HepG2 (cell line): ENCODE results near the gene MAN1A1. TPM values are rescaled to one million over a fixed set of nuclear protein-coding genes. Genes with fewer than 3 reads are reported as not detected.
A peak's percentile ranks its signal among the peaks of the same experiment; 100 is the strongest.

Experiments used
- BRF2 ChIP-seq: sonication (generic); formaldehyde crosslinking; IDR thresholded peaks from 2 replicates; pipeline ENCODE4 v1.8.1; 2022; ENCODE audit warnings: mild to moderate bottlenecking, missing genetic modification reagents
- DNMT3B ChIP-seq: conservative IDR thresholded peaks from 2 replicates; pipeline ENCODE4 v1.6.1; 2016; ENCODE audit warnings: missing biosample characterization, control low read depth
- HOXA7 ChIP-seq: sonication (generic); formaldehyde crosslinking; IDR thresholded peaks from 2 replicates; pipeline ENCODE4 v1.8.1; 2022; ENCODE audit warnings: mild to moderate bottlenecking, missing genetic modification reagents, moderate library complexity
- HOXA9 ChIP-seq: sonication (generic); formaldehyde crosslinking; IDR thresholded peaks from 2 replicates; pipeline ENCODE4 v1.8.1; 2022; ENCODE audit warnings: missing genetic modification reagents, mild to moderate bottlenecking, moderate library complexity, borderline replicate concordance
- KLF12 ChIP-seq: sonication (generic); formaldehyde crosslinking; IDR thresholded peaks from 2 replicates; pipeline ENCODE4 v1.4.0; 2020; ENCODE audit warnings: missing genetic modification reagents, borderline replicate concordance
- MXI1 ChIP-seq: IDR thresholded peaks from 3 replicates; pipeline ENCODE4 v1.6.1; 2012; ENCODE audit warnings: low read depth, low read length, inconsistent platforms, borderline replicate concordance
- ONECUT2 ChIP-seq: sonication (generic); formaldehyde crosslinking; IDR thresholded peaks from 2 replicates; pipeline ENCODE4 v1.4.0; 2020; ENCODE audit warnings: missing genetic modification reagents
- PAF1 ChIP-seq: IDR thresholded peaks from 2 replicates; pipeline ENCODE4 v1.6.1; 2016; ENCODE audit warnings: missing genetic modification reagents, missing compliant biosample characterization
- PAWR ChIP-seq: sonication (generic); formaldehyde crosslinking; IDR thresholded peaks from 2 replicates; pipeline ENCODE4 v1.4.0; 2020; ENCODE audit warnings: missing genetic modification reagents, mild to moderate bottlenecking, borderline replicate concordance
- PITX1 ChIP-seq: sonication (generic); formaldehyde crosslinking; IDR thresholded peaks from 2 replicates; pipeline ENCODE4 v1.5.1; 2020; ENCODE audit warnings: mild to moderate bottlenecking, missing genetic modification reagents
- POLR2A ChIP-seq, 2 experiments: IDR thresholded peaks; 2 replicates each; pipeline ENCODE4 v1.6.1; 2011; ENCODE audit warnings: low read depth in 2 of 2, low read length in 2 of 2, mild to moderate bottlenecking in 1 of 2, moderate library complexity in 1 of 2; ENCODE audit not compliant: insufficient read depth in 1 of 2
- POLR2G ChIP-seq: fragments of 200-400 bp; formaldehyde crosslinking; IDR thresholded peaks from 2 replicates; pipeline ENCODE4 v1.6.1; 2018; ENCODE audit warnings: mild to moderate bottlenecking, low read depth, low read length, moderate library complexity
- RBM22 ChIP-seq: fragments of 200-400 bp; formaldehyde crosslinking; optimal IDR thresholded peaks from 2 replicates; pipeline ENCODE3; 2017; ENCODE audit warnings: mild to moderate bottlenecking, low read length, moderate library complexity
- RFXANK ChIP-seq: IDR thresholded peaks from 2 replicates; pipeline ENCODE4 v1.6.1; 2016
- TRIM24 ChIP-seq: sonication (generic); formaldehyde crosslinking; IDR thresholded peaks from 2 replicates; pipeline ENCODE4 v1.8.0; 2022; ENCODE audit warnings: mild to moderate bottlenecking, missing genetic modification reagents
- ZBTB4 ChIP-seq: sonication (generic); formaldehyde crosslinking; IDR thresholded peaks from 2 replicates; pipeline ENCODE4 v1.4.0; 2020; ENCODE audit warnings: missing genetic modification reagents, mild to moderate bottlenecking, borderline replicate concordance
- ZGPAT ChIP-seq: IDR thresholded peaks from 2 replicates; pipeline ENCODE4 v1.6.1; 2016; ENCODE audit warnings: mild to moderate bottlenecking
- ZNF282 ChIP-seq: fragments of 450-650 bp; IDR thresholded peaks from 2 replicates; pipeline ENCODE4 v1.6.1; 2018; ENCODE audit not compliant: partially characterized antibody
- ZNF337 ChIP-seq: sonication (generic); formaldehyde crosslinking; IDR thresholded peaks from 2 replicates; pipeline ENCODE4 v1.5.1; 2020; ENCODE audit warnings: missing genetic modification reagents, low read depth, mild to moderate bottlenecking, borderline replicate concordance
- ZNF44 ChIP-seq: sonication (generic); formaldehyde crosslinking; IDR thresholded peaks from 2 replicates; pipeline ENCODE4 v1.5.1; 2020; ENCODE audit warnings: mild to moderate bottlenecking, missing genetic modification reagents
- ZNF605 ChIP-seq: sonication (generic); formaldehyde crosslinking; IDR thresholded peaks from 2 replicates; pipeline ENCODE4 v1.8.0; 2022; ENCODE audit warnings: mild to moderate bottlenecking, missing genetic modification reagents
- ZNF616 ChIP-seq: sonication (generic); formaldehyde crosslinking; IDR thresholded peaks from 2 replicates; pipeline ENCODE4 v1.5.0; 2020; ENCODE audit warnings: low read depth, mild to moderate bottlenecking, missing genetic modification reagents
- ZNF7 ChIP-seq: IDR thresholded peaks from 2 replicates; pipeline ENCODE4 v1.6.1; 2016; ENCODE audit warnings: missing biosample characterization, missing genetic modification reagents
- ZNF775 ChIP-seq: sonication (generic); formaldehyde crosslinking; IDR thresholded peaks from 2 replicates; pipeline ENCODE4 v1.4.0; 2020; ENCODE audit warnings: missing genetic modification reagents, mild to moderate bottlenecking, moderate library complexity, borderline replicate concordance
- ZNF790 ChIP-seq: sonication (generic); formaldehyde crosslinking; IDR thresholded peaks from 2 replicates; pipeline ENCODE4 v1.8.0; 2022; ENCODE audit warnings: missing genetic modification reagents, mild to moderate bottlenecking, borderline replicate concordance
- polyA plus RNA-seq, 8 experiments: library from polyadenylated mRNA; depleted of rRNA in 3 of 8; stranded (reverse) in 7 of 8; unstranded in 1 of 8; fragments of >200 nt; fragmentation: Illumina TruSeq in 4 of 8; extraction: Trizol in 4 of 8; gene quantifications; 2 replicates each; pipeline versions ENCODE4 v1.2.1 to v1.2.3, GENCODE V29; 2011 to 2016; ENCODE audit warnings: low read depth in 4 of 8, missing spikeins in 1 of 8, mixed read lengths in 1 of 8; ENCODE audit not compliant: insufficient read depth in 1 of 8
- total RNA-seq, 5 experiments: library from RNA; depleted of rRNA; stranded (reverse); fragments of >200 nt; fragmentation: Illumina TruSeq; extraction: Trizol; gene quantifications; 2 replicates each; pipeline ENCODE4 v1.2.3, GENCODE V29; 2016; ENCODE audit warnings: low read depth in 1 of 5

MAN1A1 gene
- total and polyA plus RNA-seq, 2 of the 13 experiments (the other 11 are each of a cell fraction or from before 2014, with no cell fraction given): 156 to 236 TPM

- no peak for TF ChIP-seq ZBTB4
- TF ChIP-seq HOXA9: 0 out of 2 replicates have a peak, but pooled peaks have one; percentile 23
- no peak for TF ChIP-seq RFXANK (CRISPR knock-in tag)
- no peak for TF ChIP-seq TRIM24 (CRISPR knock-in tag)
- TF ChIP-seq PAF1: 0 out of 2 replicates have a peak, but pooled peaks have one; percentile 24
- 0 out of 2 replicates have a peak, but pooled peaks have one; percentile 13 for TF ChIP-seq KLF12
- no peak for TF ChIP-seq ZNF790 (CRISPR knock-in tag)
- peak; percentile 20; the same call in 1 of the 2 replicates for TF ChIP-seq POLR2G
- peak in 1 of 2 experiments; percentile 24; a peak in 2 of 4 replicates for TF ChIP-seq POLR2A (IDR thresholded peaks at IDR 0.05; ENCODE audit: insufficient read depth in 1 of 2, low read depth in 2 of 2, low read length in 2 of 2)
- no peak for TF ChIP-seq ZNF44
- no peak for TF ChIP-seq ZNF616 (CRISPR knock-in tag)
- TF ChIP-seq BRF2 (CRISPR knock-in tag): no peak
- peak; percentile 52; the same call in 1 of the 2 replicates for TF ChIP-seq ZNF337 (CRISPR knock-in tag)
- TF ChIP-seq ZNF775 (CRISPR knock-in tag): no peak
- no peak for TF ChIP-seq ZGPAT (CRISPR knock-in tag)
- 0 out of 2 replicates have a peak, but pooled peaks have one; percentile 16 for TF ChIP-seq PITX1 (CRISPR knock-in tag)
- no peak for TF ChIP-seq ZNF605 (CRISPR knock-in tag)
- peak; percentile 23 for TF ChIP-seq RBM22
- TF ChIP-seq DNMT3B (CRISPR knock-in tag): no peak
- TF ChIP-seq ZNF282: no peak
- no peak for TF ChIP-seq ZNF7 (CRISPR knock-in tag)
- 0 out of 2 replicates have a peak, but pooled peaks have one; percentile 25 for TF ChIP-seq HOXA7 (CRISPR knock-in tag)
- no peak for TF ChIP-seq PAWR (CRISPR knock-in tag)
- TF ChIP-seq ONECUT2 (CRISPR knock-in tag): no peak
- TF ChIP-seq MXI1: no peak
- TF ChIP-seq, all 625 proteins: peak for 9
Observed at GRCh38 chr6:119326291-119327005, 23.1 kb downstream of the MAN1A1 start (continued).
